ENCODE measurements around the gene KRTAP13-2. TPM values are rescaled to one million over a fixed set of nuclear protein-coding genes. Genes with fewer than 3 reads are reported as not detected.

KRTAP13-2 gene
- polyA plus RNA-seq, 1 donor (not counting 4 experiments of a cell fraction or from before 2014, with no cell fraction given), result not detected

- Histone ChIP-seq H3K9me3 (ENCODE audit: control insufficient read depth, low read depth, low read length) (no peaks in the 10 kb centered on the region), H3K27ac (ENCODE audit: control insufficient read depth, insufficient read depth, low read length) (no peak overlapping the region), H3K4me1 (ENCODE audit: control insufficient read depth, extremely low read depth, insufficient read depth, low read length) (peaks cover 7% of the 10 kb centered on the region), H3K4me2 (ENCODE audit: control insufficient read depth, extremely low read depth, insufficient read depth, low read depth, low read length) (no peak overlapping the region), H3K9ac (ENCODE audit: control insufficient read depth, extremely low read depth, insufficient read depth, low read length) (no peak overlapping the region), H4K20me1 (ENCODE audit: control insufficient read depth, extremely low read depth, insufficient read depth, low read length) (no peaks in the 10 kb centered on the region), H3K4me3 (ENCODE audit: control insufficient read depth in 2 of 3, extremely low read depth in 1 of 3, insufficient read depth in 2 of 3, low read depth in 1 of 3, low read length in 3 of 3) (no peak overlapping the region), H3K9me1 (ENCODE audit: control insufficient read depth, extremely low read depth, insufficient read depth, low read length) (no peaks in the 10 kb centered on the region), H3K79me2 (ENCODE audit: control insufficient read depth, insufficient read depth, low read length) (no peaks in the 10 kb centered on the region), H3K36me3 (ENCODE audit: control insufficient read depth in 2 of 2, extremely low read depth in 1 of 2, insufficient read depth in 2 of 2, low read length in 2 of 2) (no peaks in the 10 kb centered on the region), H2AFZ (ENCODE audit: control insufficient read depth, low read length) (no peak overlapping the region), H3K27me3 (ENCODE audit: control insufficient read depth, extremely low read depth, insufficient read depth, low read length) (no peaks in the 10 kb centered on the region)
- DNase-seq (ENCODE audit: low read depth, low spot score) (no peak), FAIRE-seq (no peak)
- no peak for TF ChIP-seq EZH2 (IDR thresholded peaks at IDR 0.05; ENCODE audit: low read length)
- no peak for TF ChIP-seq CTCF (optimal IDR thresholded peaks at IDR 0.05 in 1 of 3, IDR thresholded peaks at IDR 0.05 in 1 of 3, conservative IDR thresholded peaks at IDR 0.05 in 1 of 3; ENCODE audit: extremely low read depth in 1 of 3, insufficient read depth in 2 of 3, low read length in 3 of 3)
- dilution Hi-C loops (cut with MboI; ENCODE audit: extremely low pct_ligation_motif_present, low sequenced_read_pairs), result no loop called here
Observed at GRCh38 chr21:30332681-30333080, 39.4 kb downstream of the KRTAP13-2 start.

GRCh38 chr21:30329203-30329875 is 42.7 kb downstream of the KRTAP13-2 start:
- DNase-seq (ENCODE audit: low read depth, low spot score), result no peak
- dilution Hi-C loops (cut with MboI; ENCODE audit: extremely low pct_ligation_motif_present, low sequenced_read_pairs), result no loop called here
- no peaks in the 10 kb centered on the region for H4K20me1 ChIP-seq (ENCODE audit: control insufficient read depth, extremely low read depth, insufficient read depth, low read length)

More at GRCh38 chr21:30329203-30329875, 42.7 kb downstream of the KRTAP13-2 start:
- Histone ChIP-seq H2AFZ (ENCODE audit: control insufficient read depth, low read length) (peak overlapping the region; percentile 38), H3K36me3 (ENCODE audit: control insufficient read depth in 2 of 2, extremely low read depth in 1 of 2, insufficient read depth in 2 of 2, low read length in 2 of 2) (no peaks in the 10 kb centered on the region), H3K4me1 (ENCODE audit: control insufficient read depth, extremely low read depth, insufficient read depth, low read length) (peaks cover 7% of the 10 kb centered on the region), H3K79me2 (ENCODE audit: control insufficient read depth, insufficient read depth, low read length) (no peaks in the 10 kb centered on the region), H3K27me3 (ENCODE audit: control insufficient read depth, extremely low read depth, insufficient read depth, low read length) (no peaks in the 10 kb centered on the region), H3K4me2 (ENCODE audit: control insufficient read depth, extremely low read depth, insufficient read depth, low read depth, low read length) (peak overlapping the region; percentile 64), H3K9me3 (ENCODE audit: control insufficient read depth, low read depth, low read length) (no peaks in the 10 kb centered on the region), H3K4me3 (ENCODE audit: control insufficient read depth in 2 of 3, extremely low read depth in 1 of 3, insufficient read depth in 2 of 3, low read depth in 1 of 3, low read length in 3 of 3) (peak overlapping the region in 1 of 3 experiments; percentile 2), H3K27ac (ENCODE audit: control insufficient read depth, insufficient read depth, low read length) (no peak overlapping the region), H3K9me1 (ENCODE audit: control insufficient read depth, extremely low read depth, insufficient read depth, low read length) (no peaks in the 10 kb centered on the region), H3K9ac (ENCODE audit: control insufficient read depth, extremely low read depth, insufficient read depth, low read length) (no peak overlapping the region)
- no peak for TF ChIP-seq EZH2 (IDR thresholded peaks at IDR 0.05; ENCODE audit: low read length)
- no peak for TF ChIP-seq CTCF (optimal IDR thresholded peaks at IDR 0.05 in 1 of 3, IDR thresholded peaks at IDR 0.05 in 1 of 3, conservative IDR thresholded peaks at IDR 0.05 in 1 of 3; ENCODE audit: extremely low read depth in 1 of 3, insufficient read depth in 2 of 3, low read length in 3 of 3)
- peak; percentile 13 for FAIRE-seq
